Stimulated activated CD8-positive, alpha-beta memory T cell treated with anti-CD3 and anti-CD28 coated beads, Interleukin-7, amount 100 ng/mL, for 24 hours (primary cell): ENCODE results near the gene PDE4B.

Source experiments
- DNase-seq: peaks from one replicate; pipeline ENCODE4 v3.0.0-alpha.2; 2020; ENCODE audit warnings: low read depth

The PDE4B gene

GRCh38 chr1:65792669-65793358 lies at the start of gene PDE4B:
PDE4B (plus strand) TSS chr1:65792895.
- no peak for DNase-seq

DNA sequence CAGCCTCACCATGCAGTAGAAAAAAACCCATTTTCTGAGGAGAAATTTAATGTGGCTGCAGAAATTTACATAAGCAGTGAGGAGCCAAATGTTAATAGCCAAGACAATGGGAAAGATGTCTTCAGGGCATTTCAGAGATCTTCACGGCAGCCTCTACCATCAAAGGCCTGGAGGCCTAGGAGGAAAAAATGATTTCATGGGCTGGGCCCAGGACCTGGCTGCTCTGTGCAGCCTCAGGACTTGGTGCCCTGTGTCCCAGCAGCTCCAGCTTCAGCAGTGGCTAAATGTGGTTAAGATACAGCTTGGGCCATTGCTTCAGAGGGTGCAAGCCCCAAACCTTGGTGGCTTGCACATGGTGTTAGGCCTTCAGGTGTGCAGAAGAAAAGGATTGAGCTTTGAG lies 48.0 kb upstream of the PDE4B start:
- no peak for DNase-seq

GRCh38 chr1:65751961-65752360 lies 40.7 kb upstream of the PDE4B start:
- DNase-seq, result no peak

GRCh38 chr1:65756616-65757015 lies 36.1 kb upstream of the PDE4B start:
- DNase-seq, result no peak

DNA sequence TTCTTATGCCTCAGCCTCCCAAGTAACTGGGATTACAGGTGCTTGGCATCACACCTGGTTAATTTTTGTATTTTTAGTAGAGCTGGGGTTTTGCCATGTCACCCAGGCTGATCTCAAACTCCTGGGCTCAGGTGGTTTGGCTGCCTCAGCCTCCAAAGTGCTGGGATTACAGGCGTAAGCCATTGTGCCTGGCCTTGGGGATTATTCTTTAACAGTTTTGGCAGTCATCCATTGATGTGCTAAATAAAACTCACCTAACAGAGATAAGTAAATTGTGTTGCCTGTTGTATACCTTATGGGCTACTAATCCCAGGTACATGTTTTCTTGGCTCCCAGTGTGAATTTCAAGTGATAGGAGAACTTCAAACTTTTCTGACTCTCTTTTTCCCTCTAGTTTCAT lies 35.2 kb upstream of the PDE4B start:
- no peak for DNase-seq

DNA sequence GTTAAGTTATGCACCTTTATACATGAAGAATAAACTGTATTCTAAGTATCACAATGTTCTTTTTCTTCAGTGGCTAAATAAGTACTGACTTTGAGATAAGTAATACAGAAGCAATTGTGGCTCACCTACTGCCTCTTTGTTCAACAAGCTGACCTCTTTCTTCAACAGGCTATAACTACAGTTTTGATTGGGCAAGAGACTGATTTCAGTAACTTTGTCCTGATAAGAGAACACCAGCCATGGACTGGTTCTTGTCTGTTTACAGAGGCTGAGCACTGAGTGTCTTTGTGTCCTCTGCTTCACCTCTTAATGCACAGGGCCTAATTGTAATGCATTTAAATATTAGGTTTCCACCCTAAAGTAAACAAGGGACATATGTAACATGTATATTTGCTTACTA lies 34.6 kb upstream of the PDE4B start:
- DNase-seq, result no peak

- DNase-seq, result no peak
These were observed 33.2 kb upstream of the PDE4B start for GRCh38 chr1:65759516-65759915.

DNA sequence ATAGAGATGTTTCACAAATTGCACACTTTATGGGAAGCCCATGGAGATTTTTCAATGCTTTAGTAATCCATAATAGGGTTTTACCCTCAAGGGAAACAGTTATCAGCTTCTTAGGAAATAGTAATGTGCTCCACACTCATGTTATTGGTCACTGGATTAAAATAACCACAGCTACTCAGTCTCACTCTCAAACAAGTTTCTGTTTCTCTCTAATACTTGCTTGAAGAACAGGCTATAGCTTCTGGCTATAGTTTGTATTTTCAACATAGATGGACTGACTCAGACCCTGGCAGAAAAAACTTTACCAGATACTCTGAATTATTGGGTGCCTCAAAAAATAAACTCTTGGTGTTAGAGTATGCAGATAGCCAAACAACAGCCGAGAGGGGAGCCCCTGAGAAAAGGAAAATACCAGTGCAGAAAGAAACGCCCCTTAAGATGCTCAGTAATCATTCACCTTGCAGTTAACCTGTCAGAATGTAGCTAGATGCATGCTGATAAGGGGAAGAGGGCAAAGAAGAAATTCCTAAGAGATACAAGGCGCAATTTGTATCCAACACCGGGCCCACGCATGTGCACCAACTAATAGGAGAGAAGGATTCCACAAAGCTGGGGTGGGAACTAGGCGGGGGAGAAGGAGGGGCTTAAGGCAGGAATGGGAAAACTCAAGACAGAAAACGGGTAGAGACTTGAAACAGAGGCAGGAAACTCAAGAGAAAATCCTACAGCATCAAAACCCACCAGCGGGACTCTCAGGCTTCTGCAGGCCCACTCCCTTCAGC lies 30.4 kb upstream of the PDE4B start:
- no peak for DNase-seq

- no peak for DNase-seq
These were observed 28.6 kb upstream of the PDE4B start for GRCh38 chr1:65764052-65764451.

DNA sequence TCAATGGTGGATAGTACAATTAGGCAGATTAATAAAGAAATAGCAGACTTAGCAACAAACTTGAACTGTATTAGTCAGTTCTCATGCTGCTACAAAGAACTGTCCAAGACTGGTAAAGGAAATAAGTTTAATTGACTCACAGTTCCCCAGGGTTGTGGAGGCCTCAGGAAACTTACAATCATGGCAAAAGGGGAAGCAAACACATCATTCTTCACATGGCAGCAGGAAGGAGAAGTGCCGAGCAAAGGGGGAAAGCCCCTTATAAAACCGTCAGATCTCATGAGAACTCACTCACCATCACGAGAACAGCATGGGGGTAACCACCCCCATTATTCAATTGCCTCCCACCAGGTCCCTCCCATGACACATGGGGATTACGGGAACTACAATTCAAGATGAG lies 27.1 kb upstream of the PDE4B start:
- DNase-seq, result no peak

DNA sequence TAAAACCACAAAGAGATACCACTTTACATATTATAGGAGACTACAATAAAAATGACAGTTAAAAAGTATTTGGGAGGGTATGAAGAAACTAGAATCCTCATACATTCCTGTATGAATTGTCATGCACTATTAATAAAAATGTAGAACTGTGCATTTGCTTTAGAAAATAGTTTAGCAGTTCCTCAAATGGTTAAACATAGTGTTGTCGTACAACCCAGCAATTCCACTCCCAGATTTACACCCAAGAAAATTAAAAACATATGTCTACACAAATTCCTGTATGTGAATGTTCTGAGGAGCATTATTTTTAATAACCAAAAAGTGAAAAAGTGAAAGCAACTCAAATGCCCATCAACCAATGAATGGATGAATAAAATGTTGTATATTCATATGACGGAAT lies 23.1 kb upstream of the PDE4B start:
- DNase-seq, result no peak

DNA sequence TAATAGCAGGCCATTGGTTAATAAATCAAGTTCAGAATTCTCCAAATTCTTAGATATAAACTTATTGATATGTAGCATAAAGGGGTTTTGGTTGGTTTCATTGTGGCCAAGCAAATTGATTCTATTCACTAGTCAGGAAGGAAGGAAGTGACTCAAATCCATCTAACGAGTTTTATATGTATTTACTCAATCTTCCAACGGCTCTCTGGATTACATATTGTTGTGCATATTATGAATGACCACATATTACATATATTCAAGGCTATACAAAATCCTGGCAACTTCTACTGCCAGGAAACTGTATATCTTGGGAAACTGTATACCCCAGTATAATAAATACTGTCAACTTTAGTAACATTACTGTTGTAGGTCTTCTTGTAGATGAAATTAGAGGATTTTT lies 20.1 kb upstream of the PDE4B start:
- no peak for DNase-seq

- DNase-seq, result no peak
These were observed 19.1 kb upstream of the PDE4B start for GRCh38 chr1:65773391-65774123.

GRCh38 chr1:65788762-65789161 lies 3.9 kb upstream of the PDE4B start:
- DNase-seq, result no peak

DNA sequence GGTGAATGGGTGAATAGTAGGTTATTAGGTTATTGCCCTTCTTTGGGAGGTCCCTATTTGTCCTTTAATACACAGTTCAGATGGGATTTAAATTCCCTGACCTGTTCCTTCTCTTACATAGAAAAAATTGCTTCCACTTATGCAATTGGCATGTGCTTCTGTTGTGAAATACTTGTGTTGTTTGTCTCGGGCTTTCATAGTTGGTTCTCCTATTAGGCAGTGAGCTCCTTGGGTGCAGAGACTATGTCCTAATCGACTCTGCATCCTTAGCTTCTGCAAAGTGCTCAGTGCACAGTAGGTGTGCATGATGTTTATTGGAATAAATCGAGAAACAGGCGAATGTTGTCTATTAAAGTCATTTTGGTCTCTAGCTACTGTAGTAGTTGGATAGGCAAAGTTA lies 1.3 kb upstream of the PDE4B start:
- DNase-seq, result no peak

DNA sequence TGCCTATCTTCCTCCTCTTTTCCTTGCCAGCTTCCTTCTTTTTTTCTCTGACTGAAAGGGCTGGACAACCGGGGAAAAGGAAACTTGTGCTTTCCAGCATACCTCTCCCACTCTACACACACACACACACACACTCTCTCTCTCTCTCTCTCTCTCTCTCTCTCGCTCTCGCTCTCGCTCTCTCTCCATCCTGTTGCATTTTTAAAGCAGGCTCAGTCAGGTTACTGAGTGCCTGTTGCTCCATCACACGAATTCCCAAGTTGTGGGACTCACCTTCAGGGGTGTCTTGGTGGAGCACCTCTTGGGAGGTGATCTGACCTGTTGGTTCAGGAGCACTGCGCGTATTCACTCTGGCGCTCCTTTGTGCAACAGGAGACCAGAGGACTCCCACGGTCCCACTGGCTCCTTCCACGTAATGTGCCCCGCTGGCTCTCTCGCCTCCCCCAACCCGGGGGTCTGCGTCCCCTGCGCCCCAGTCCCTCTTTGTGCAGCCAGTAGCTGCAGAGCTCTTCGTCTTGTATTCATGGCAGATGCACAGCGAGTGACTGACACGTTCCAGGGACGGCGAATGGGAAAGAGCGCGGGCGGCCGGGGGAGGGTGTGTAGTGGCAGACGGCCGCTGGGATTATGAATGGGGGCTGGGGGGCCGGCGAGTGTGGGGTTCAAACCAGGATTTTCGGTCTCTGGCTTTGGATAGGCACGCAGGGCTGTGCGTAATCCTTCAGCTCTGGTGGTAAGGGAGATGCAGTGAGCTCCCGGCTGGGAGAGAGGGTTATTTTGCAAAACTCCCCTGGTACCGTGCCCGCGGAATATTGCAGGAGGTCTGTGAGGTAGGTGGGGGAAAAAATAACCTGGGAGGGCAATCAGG lies 660 bp upstream of the PDE4B start:
- no peak for DNase-seq

- no peak for DNase-seq
These were observed 651 bp downstream of the PDE4B start for GRCh38 chr1:65793359-65793732.

DNA sequence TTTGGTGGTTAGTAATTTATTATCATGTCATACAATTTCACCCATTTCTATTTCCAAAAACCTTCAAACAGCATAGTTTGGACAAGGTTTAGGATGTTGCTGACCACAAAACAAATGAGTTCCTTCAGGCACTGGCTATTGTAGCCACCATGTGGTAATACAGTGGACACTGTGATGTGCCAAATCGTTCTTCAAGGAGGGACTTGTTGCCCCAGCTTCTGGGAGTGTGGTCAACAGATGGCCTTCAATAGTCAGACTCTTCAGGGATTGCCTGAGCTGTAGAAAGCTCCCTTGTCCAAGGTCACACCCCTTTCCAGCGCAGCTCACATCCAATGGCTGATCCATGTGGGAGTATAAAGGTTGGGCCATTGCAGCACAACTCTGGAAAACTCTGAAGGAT lies 2.6 kb downstream of the PDE4B start:
- DNase-seq, result no peak

DNA sequence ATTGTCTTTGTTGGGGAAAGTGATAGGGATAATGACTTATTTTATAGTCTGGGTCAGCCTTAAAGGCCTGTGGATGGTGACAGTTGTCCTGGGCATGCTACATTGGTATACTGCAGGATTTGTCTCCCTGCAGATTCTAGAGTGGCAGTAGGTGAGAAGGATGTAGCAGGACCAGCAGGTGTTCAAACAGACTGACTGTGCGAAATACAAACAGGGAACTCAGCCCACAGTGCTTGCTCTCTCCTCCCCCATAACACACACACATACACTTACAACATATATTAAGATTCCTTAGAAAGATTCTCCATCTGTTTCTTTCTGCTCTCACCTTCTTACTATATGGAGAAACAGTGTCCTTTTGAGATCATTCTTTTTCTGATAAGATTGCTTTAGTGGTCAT lies 6.9 kb downstream of the PDE4B start:
- no peak for DNase-seq

DNA sequence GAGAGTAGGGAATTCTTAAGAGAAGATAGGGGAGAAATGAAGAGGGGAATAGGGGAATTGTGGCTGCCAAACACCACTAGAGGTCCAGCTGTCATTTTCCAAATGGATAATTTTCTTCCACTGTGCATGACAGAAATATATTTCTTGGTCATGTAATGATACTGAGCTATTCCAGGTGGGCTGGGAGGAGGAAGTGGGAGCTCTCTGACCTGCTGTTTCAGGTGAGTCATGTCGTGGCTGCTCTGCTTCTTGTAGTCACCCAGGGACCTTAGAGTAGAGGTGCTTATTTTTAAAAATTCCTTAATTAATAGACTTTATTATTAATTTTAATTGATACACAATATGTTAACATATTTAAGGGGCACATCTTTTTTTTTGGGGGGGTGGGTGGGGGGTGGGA lies 11.9 kb downstream of the PDE4B start:
- no peak for DNase-seq

DNA sequence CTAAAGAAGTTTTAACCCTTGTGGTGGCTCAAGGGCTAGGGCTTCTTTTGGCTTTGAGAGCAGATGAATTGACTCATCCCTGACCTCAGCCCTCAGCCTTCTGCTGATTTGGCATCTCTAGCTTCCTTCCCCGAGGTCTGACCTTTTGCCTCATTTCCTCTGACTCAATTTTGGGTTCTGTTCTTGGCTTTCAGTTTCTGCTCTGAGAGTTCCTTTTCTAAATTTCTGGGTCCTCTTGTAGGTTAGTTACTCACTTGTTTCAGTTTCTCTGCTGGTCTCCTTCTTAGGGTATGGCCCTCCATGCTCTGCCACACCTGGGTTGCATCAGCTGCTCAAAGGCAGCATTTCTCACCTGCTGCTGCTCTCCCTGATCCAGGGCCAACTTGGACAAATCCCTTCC lies 19.4 kb downstream of the PDE4B start:
- peak; percentile 14 for DNase-seq

- no peak for DNase-seq
These were observed 21.3 kb downstream of the PDE4B start for GRCh38 chr1:65813956-65814355.
